ENCODE data around the gene IL7R. TPM values are rescaled to one million over a fixed set of nuclear protein-coding genes. Genes with fewer than 3 reads are reported as not detected.

IL7R gene
- total and polyA plus RNA-seq, 2 of the 13 experiments (the other 11 are each of a cell fraction or from before 2014, with no cell fraction given), result not detected

DNA sequence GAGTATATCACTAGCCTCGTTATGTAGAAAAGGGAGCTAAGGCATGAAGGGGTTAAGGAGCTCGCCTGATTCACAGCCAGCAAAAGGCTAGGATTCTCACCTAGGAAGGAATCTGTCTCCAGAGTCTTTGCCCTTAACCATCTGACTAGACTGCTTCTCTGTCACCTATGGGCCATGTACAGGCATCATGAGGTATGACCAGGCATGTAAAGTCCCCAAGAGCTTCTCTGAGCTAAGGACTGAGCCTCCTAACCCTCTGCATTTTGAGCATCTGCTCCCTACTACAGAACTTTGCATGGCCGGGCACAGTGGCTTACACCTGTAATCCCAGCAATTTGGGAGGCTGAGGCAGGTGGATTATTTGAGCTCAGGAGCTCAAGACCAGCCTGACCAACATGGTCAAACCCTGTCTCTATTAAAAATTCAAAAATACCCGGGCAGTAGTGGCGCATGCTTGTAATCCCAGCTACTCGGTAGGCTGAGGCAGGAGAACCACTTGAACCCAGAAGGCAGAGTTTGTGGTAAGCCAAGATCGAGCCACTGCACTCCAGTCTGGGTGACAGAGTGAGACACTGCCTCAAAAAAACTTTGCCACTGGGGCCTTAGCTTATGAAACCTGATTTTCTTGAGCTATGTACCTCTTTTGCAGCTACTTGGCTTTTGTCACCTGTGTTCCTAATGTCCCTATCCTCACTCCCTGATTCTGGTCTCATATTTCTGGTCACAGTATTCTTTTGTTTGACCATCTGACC lies 33.2 kb upstream of the IL7R start (continued):
- no peak for TF ChIP-seq HBP1 (CRISPR knock-in tag; IDR thresholded peaks at IDR 0.05; ENCODE audit: low read depth)
- TF ChIP-seq, protein P1, sequence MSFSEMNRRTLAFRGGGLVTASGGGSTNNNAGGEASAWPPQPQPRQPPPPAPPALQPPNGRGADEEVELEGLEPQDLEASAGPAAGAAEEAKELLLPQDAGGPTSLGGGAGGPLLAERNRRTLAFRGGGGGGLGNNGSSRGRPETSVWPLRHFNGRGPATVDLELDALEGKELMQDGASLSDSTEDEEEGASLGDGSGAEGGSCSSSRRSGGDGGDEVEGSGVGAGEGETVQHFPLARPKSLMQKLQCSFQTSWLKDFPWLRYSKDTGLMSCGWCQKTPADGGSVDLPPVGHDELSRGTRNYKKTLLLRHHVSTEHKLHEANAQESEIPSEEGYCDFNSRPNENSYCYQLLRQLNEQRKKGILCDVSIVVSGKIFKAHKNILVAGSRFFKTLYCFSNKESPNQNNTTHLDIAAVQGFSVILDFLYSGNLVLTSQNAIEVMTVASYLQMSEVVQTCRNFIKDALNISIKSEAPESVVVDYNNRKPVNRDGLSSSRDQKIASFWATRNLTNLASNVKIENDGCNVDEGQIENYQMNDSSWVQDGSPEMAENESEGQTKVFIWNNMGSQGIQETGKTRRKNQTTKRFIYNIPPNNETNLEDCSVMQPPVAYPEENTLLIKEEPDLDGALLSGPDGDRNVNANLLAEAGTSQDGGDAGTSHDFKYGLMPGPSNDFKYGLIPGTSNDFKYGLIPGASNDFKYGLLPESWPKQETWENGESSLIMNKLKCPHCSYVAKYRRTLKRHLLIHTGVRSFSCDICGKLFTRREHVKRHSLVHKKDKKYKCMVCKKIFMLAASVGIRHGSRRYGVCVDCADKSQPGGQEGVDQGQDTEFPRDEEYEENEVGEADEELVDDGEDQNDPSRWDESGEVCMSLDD (CRISPR knock-in tag; IDR thresholded peaks at IDR 0.05; ENCODE audit: borderline replicate concordance), result no peak
- no peak for TF ChIP-seq CHD2 (IDR thresholded peaks at IDR 0.05; ENCODE audit: low read depth, low read length)
- no peak for TF ChIP-seq TAF15 (IDR thresholded peaks at IDR 0.05; ENCODE audit: low read depth, low read length, poor library complexity, severe bottlenecking)
- TF ChIP-seq MTF1 (CRISPR knock-in tag; IDR thresholded peaks at IDR 0.05), result no peak
- TF ChIP-seq TEAD3 (CRISPR knock-in tag; optimal IDR thresholded peaks at IDR 0.05; ENCODE audit: borderline replicate concordance), result no peak
- TF ChIP-seq SALL2 (CRISPR knock-in tag; IDR thresholded peaks at IDR 0.05), result no peak

GRCh38 chr5:35826056-35826455 lies 30.6 kb upstream of the IL7R start:
- H4K20me1 ChIP-seq (ENCODE audit: insufficient read depth, low read length), result no peaks in the 10 kb centered on the region
- CTCF ChIA-PET (ENCODE audit: low intra/inter-chr PET ratio, low total read pairs), result no interaction called here
- H3K9me3 ChIP-seq (ENCODE audit: low read length), result no peaks in the 10 kb centered on the region
- no TSS peak for BruUV-seq (replicated peaks)
- DNase-seq (ENCODE audit: low spot score) (no peak), FAIRE-seq (no peak), ATAC-seq (no peak)
- no peak overlapping the region for H2AFZ ChIP-seq (ENCODE audit: low read length)
- H3K27me3 ChIP-seq (ENCODE audit: control insufficient read depth in 1 of 2, insufficient read depth in 2 of 2, low read length in 2 of 2), result peaks cover 0 to 5% of the 10 kb centered on the region in 2 experiments; a peak in 2 of 5 replicates
- TF ChIP-seq RAD21 (CRISPR knock-in tag; IDR thresholded peaks at IDR 0.05) (no peak), MTF1 (CRISPR knock-in tag; IDR thresholded peaks at IDR 0.05) (no peak), SRF (IDR thresholded peaks at IDR 0.05; ENCODE audit: low read depth, low read length) (no peak), THAP7 (CRISPR knock-in tag; IDR thresholded peaks at IDR 0.05) (no peak), MAFF (IDR thresholded peaks at IDR 0.05; ENCODE audit: low read depth, low read length) (no peak), ZNF234 (CRISPR knock-in tag; conservative IDR thresholded peaks at IDR 0.05) (no peak), RELA (CRISPR knock-in tag; IDR thresholded peaks at IDR 0.05) (no peak), NFYB (CRISPR knock-in tag; IDR thresholded peaks at IDR 0.05) (no peak)
- no peak overlapping the region for H3K4me2 ChIP-seq (ENCODE audit: low read depth, low read length)
- no peak overlapping the region for H3K4me3 ChIP-seq (replicated peaks in 1 of 3; ENCODE audit: insufficient read depth in 1 of 3, low read depth in 2 of 3, low read length in 3 of 3)
- no peaks in the 10 kb centered on the region for H3K79me2 ChIP-seq (ENCODE audit: insufficient read depth, low read length)
- in situ Hi-C loops (cut with HindIII; ENCODE audit: extremely low pct_ligation_motif_present, low pct_unique_long_range_greater_than_20kb) (no loop called here), intact Hi-C loops (cut with micrococcal nuclease; ENCODE audit: unreplicated experiment) (no loop called here)
- H3K27ac ChIP-seq (ENCODE audit: extremely low read length, insufficient read depth, low read length), result no peak overlapping the region
- H3K9ac ChIP-seq (ENCODE audit: insufficient read depth, low read depth, low read length), result no peak overlapping the region
- POLR2A ChIA-PET, result no interaction called here
- 4% methylated on average over 3 of the region's 3 CpGs for whole genome bisulfite sequencing (ENCODE audit: low lambda C conversion rate)
- H3K4me1 ChIP-seq (ENCODE audit: insufficient read depth, low read length), result no peaks in the 10 kb centered on the region
- no peaks in the 10 kb centered on the region for H3K36me3 ChIP-seq (replicated peaks in 1 of 2; ENCODE audit: control insufficient read depth in 1 of 2, insufficient read depth in 2 of 2, low read length in 2 of 2)

Measured in HepG2 (cell line).